ENCODE measurements around the gene PCDHGB6.
"Not testable (repeated sequence)": the region's sequence is repeated elsewhere in the genome, so short reads cannot be mapped to it uniquely, and the experiment has no call there.

Gene PCDHGB6

GRCh38 chr5:141407790-141408505, at the start of gene PCDHGB6:
Gene PCDHGB6, plus strand, starts transcription at chr5:141408021. Its CDS starts 182 bp downstream, at chr5:141408203.
- not testable (repeated sequence) for DNase-seq

- no peak for DNase-seq
These were observed 47.9 kb upstream of the PCDHGB6 start, which contains the start of gene PCDHGB2 for GRCh38 chr5:141359790-141360426. Gene PCDHGB2, plus strand, starts transcription at chr5:141359994. Its CDS starts 142 bp downstream, at chr5:141360136.

- DNase-seq: no peak
These were observed 47.1 kb upstream of the PCDHGB6 start for GRCh38 chr5:141360685-141361084.

GRCh38 chr5:141362719-141363118, 45.1 kb upstream of the PCDHGB6 start:
- no peak for DNase-seq

- DNase-seq: no peak
These were observed 43.7 kb upstream of the PCDHGB6 start, which contains the start of gene PCDHGA5 for GRCh38 chr5:141363952-141364660. Gene PCDHGA5, plus strand, starts transcription at chr5:141364162. Its CDS starts 169 bp downstream, at chr5:141364331.

GRCh38 chr5:141366016-141366896, 41.6 kb upstream of the PCDHGB6 start:
- DNase-seq: no peak

- no peak for DNase-seq
These were observed 37.6 kb upstream of the PCDHGB6 start, which contains the start of gene PCDHGB3 for GRCh38 chr5:141369994-141370848. Gene PCDHGB3, plus strand, starts transcription at chr5:141370242. Its CDS starts 153 bp downstream, at chr5:141370395.

- DNase-seq: no peak
These were observed 36.0 kb upstream of the PCDHGB6 start for GRCh38 chr5:141371572-141372475.

- no peak for DNase-seq
These were observed 34.0 kb upstream of the PCDHGB6 start, which contains the start of gene PCDHGA6 for GRCh38 chr5:141373673-141374317. Gene PCDHGA6, plus strand, starts transcription at chr5:141373891. Its CDS starts 193 bp downstream, at chr5:141374084.

- no peak for DNase-seq
These were observed 33.2 kb upstream of the PCDHGB6 start for GRCh38 chr5:141374627-141375026.

- DNase-seq: not testable (repeated sequence)
These were observed 32.2 kb upstream of the PCDHGB6 start for GRCh38 chr5:141375444-141376155.

GRCh38 chr5:141382469-141383294, 25.1 kb upstream of the PCDHGB6 start, which contains the start of gene PCDHGA7:
Gene PCDHGA7, plus strand, starts transcription at chr5:141382742. Its CDS starts 158 bp downstream, at chr5:141382900.
- no peak for DNase-seq

GRCh38 chr5:141383345-141383744, 24.5 kb upstream of the PCDHGB6 start:
- no peak for DNase-seq

GRCh38 chr5:141384471-141385267, 23.2 kb upstream of the PCDHGB6 start:
- no peak for DNase-seq

GRCh38 chr5:141387557-141388311, 20.1 kb upstream of the PCDHGB6 start, which contains the start of gene PCDHGB4:
Gene PCDHGB4, plus strand, starts transcription at chr5:141387698. Its CDS starts 187 bp downstream, at chr5:141387885.
- not testable (repeated sequence) for DNase-seq

GRCh38 chr5:141388661-141389060, 19.2 kb upstream of the PCDHGB6 start:
- DNase-seq: no peak
